Activated CD4-positive, alpha-beta T cell treated with anti-CD3 and anti-CD28 coated beads, Interleukin-2, amount 10 ng/mL, durations not matched to agents 7 days and 5 days (primary cell): ENCODE results near the gene INSIG1. TPM values are rescaled to one million over a fixed set of nuclear protein-coding genes. Genes with fewer than 3 reads are reported as not detected.

Experiments
- CTCF ChIA-PET: fragments of 350-600 bp; sonication (Branson Sonifier 250); formaldehyde crosslinking; loops from one replicate; lab custom pipeline; 2021; ENCODE audit warnings: antibody characterized with exemption; lab: Charles Lee
- POLR2A ChIA-PET: fragments of 350-600 bp; sonication (Branson Sonifier 250); formaldehyde crosslinking; loops from one replicate; lab custom pipeline; 2021; ENCODE audit warnings: antibody characterized with exemption; lab: Charles Lee
- DNase-seq: peaks from one replicate; pipeline ENCODE4 v3.0.0-alpha.2; 2020
- H3K27ac Mint-ChIP-seq: one replicate; pipeline ENCODE4 v1.8.0; 2021; ENCODE audit warnings: mild to moderate bottlenecking, moderate library complexity, mixed read lengths
- H3K27me3 Mint-ChIP-seq: one replicate; pipeline ENCODE4 v1.8.0; 2021; ENCODE audit warnings: mixed read lengths
- H3K36me3 Mint-ChIP-seq: one replicate; pipeline ENCODE4 v1.8.0; 2021; ENCODE audit warnings: low read depth, mixed read lengths
- H3K4me1 Mint-ChIP-seq: one replicate; pipeline ENCODE4 v1.8.0; 2021; ENCODE audit warnings: mixed read lengths
- H3K4me3 Mint-ChIP-seq: one replicate; pipeline ENCODE4 v1.8.0; 2021; ENCODE audit warnings: mild to moderate bottlenecking, moderate library complexity, mixed read lengths
- H3K9me3 Mint-ChIP-seq: one replicate; pipeline ENCODE4 v1.8.0; 2021; ENCODE audit warnings: mixed read lengths
- total RNA-seq, 2 experiments: library from RNA; stranded (reverse); gene quantifications; one replicate each; pipeline ENCODE4 v1.2.3, GENCODE V29; 2021

INSIG1 gene
- total RNA-seq, 2 experiments from 2014 or later, result 69.3 to 71.2 TPM

GRCh38 chr7:155281398-155281969, 16.2 kb upstream of the INSIG1 start:
- peaks cover 8% of the 10 kb centered on the region for H3K27me3 Mint-ChIP-seq
- CTCF ChIA-PET, result no interaction called here
- no peak overlapping the region for H3K27ac Mint-ChIP-seq
- peaks cover 3% of the 10 kb centered on the region for H3K9me3 Mint-ChIP-seq
- no peak overlapping the region for H3K4me3 Mint-ChIP-seq
- DNase-seq, result no peak
- peaks cover 9% of the 10 kb centered on the region for H3K36me3 Mint-ChIP-seq
- POLR2A ChIA-PET, result no interaction called here
- H3K4me1 Mint-ChIP-seq, result peaks cover 58% of the 10 kb centered on the region

- Mint-ChIP-seq H3K4me1 (peaks cover 70% of the 10 kb centered on the region), H3K36me3 (peaks cover 9% of the 10 kb centered on the region), H3K4me3 (no peak overlapping the region), H3K27ac (peak overlapping the region; percentile 50), H3K27me3 (peaks cover 8% of the 10 kb centered on the region), H3K9me3 (peaks cover 6% of the 10 kb centered on the region)
- DNase-seq, result no peak
- ChIA-PET POLR2A (interaction anchor here (0.9 kb wide), 1 partner anchor 77 kb away, joined by 4 read pairs; no protein-coding TSS in a partner anchor), CTCF (interaction anchor here (0.6 to 1.2 kb wide), 4 partner anchors 9 to 92 kb away, joined by 3 to 4 read pairs (median 3); no protein-coding TSS in a partner anchor)
These were observed 15.0 kb upstream of the INSIG1 start for GRCh38 chr7:155282671-155283070.

GRCh38 chr7:155283565-155284194, 14.0 kb upstream of the INSIG1 start:
- peaks cover 4% of the 10 kb centered on the region for H3K27me3 Mint-ChIP-seq
- H3K27ac Mint-ChIP-seq, result peak overlapping the region; percentile 31
- peaks cover 6% of the 10 kb centered on the region for H3K9me3 Mint-ChIP-seq
- ChIA-PET POLR2A (no interaction called here), CTCF (interaction anchor here (0.7 to 1.6 kb wide), 4 partner anchors 9 to 24 kb away, joined by 3 to 4 read pairs (median 3); no protein-coding TSS in a partner anchor)
- no peak for DNase-seq
- peaks cover 9% of the 10 kb centered on the region for H3K36me3 Mint-ChIP-seq
- no peak overlapping the region for H3K4me3 Mint-ChIP-seq
- peaks cover 80% of the 10 kb centered on the region for H3K4me1 Mint-ChIP-seq

GRCh38 chr7:155284496-155285274, 13.0 kb upstream of the INSIG1 start:
- no peak for DNase-seq
- Mint-ChIP-seq H3K4me1 (peaks cover 77% of the 10 kb centered on the region), H3K9me3 (peaks cover 6% of the 10 kb centered on the region), H3K4me3 (no peak overlapping the region), H3K36me3 (peaks cover 9% of the 10 kb centered on the region), H3K27me3 (no peaks in the 10 kb centered on the region), H3K27ac (peak overlapping the region; percentile 65)
- CTCF ChIA-PET, result interaction anchor here (0.6 to 1.6 kb wide), 4 partner anchors 8 to 17 kb away, joined by 3 to 4 read pairs (median 3); no protein-coding TSS in a partner anchor
- POLR2A ChIA-PET, result no interaction called here

- H3K27me3 Mint-ChIP-seq, result no peaks in the 10 kb centered on the region
- DNase-seq, result no peak
- peaks cover 9% of the 10 kb centered on the region for H3K36me3 Mint-ChIP-seq
- peaks cover 74% of the 10 kb centered on the region for H3K4me1 Mint-ChIP-seq
- peaks cover 6% of the 10 kb centered on the region for H3K9me3 Mint-ChIP-seq
- POLR2A ChIA-PET, result interaction anchor here (1.6 kb wide), 1 partner anchor 12 kb away, joined by 5 read pairs; the partner anchor contains the start of gene INSIG1
- CTCF ChIA-PET, result interaction anchor here (0.6 to 1.5 kb wide), 2 partner anchors 10 to 17 kb away, joined by 3 read pairs; no protein-coding TSS in a partner anchor
- H3K27ac Mint-ChIP-seq, result peak overlapping the region; percentile 65
- H3K4me3 Mint-ChIP-seq, result no peak overlapping the region
These were observed 12.3 kb upstream of the INSIG1 start for GRCh38 chr7:155285423-155285822.

- Mint-ChIP-seq H3K27me3 (no peaks in the 10 kb centered on the region), H3K27ac (peak overlapping the region; percentile 12), H3K4me1 (peaks cover 70% of the 10 kb centered on the region), H3K4me3 (no peak overlapping the region), H3K9me3 (peaks cover 6% of the 10 kb centered on the region), H3K36me3 (peaks cover 9% of the 10 kb centered on the region)
- no peak for DNase-seq
- ChIA-PET POLR2A (interaction anchor here (1.6 kb wide), 1 partner anchor 12 kb away, joined by 5 read pairs; the partner anchor contains the start of gene INSIG1), CTCF (interaction anchor here (1.5 kb wide), 1 partner anchor 16 kb away, joined by 3 read pairs; no protein-coding TSS in a partner anchor)
These were observed 11.8 kb upstream of the INSIG1 start for GRCh38 chr7:155285833-155286232.

GRCh38 chr7:155286686-155287085, 11.0 kb upstream of the INSIG1 start:
- Mint-ChIP-seq H3K4me1 (peaks cover 72% of the 10 kb centered on the region), H3K27ac (no peak overlapping the region), H3K4me3 (no peak overlapping the region), H3K9me3 (peaks cover 6% of the 10 kb centered on the region), H3K36me3 (peaks cover 9% of the 10 kb centered on the region), H3K27me3 (no peaks in the 10 kb centered on the region)
- DNase-seq, result no peak
- ChIA-PET CTCF (interaction anchor here (1.8 kb wide), 1 partner anchor 10 kb away, joined by 8 read pairs; the partner anchor contains the start of gene INSIG1), POLR2A (interaction anchor here (1.6 kb wide), 1 partner anchor 11 kb away, joined by 5 read pairs; the partner anchor contains the start of gene INSIG1)

GRCh38 chr7:155287284-155287935, 10.3 kb upstream of the INSIG1 start:
- no peak overlapping the region for H3K27ac Mint-ChIP-seq
- POLR2A ChIA-PET, result no interaction called here

GRCh38 chr7:155288055-155288454, 9.6 kb upstream of the INSIG1 start:
- peak overlapping the region; percentile 50 for H3K27ac Mint-ChIP-seq
- H3K27me3 Mint-ChIP-seq, result peaks cover 3% of the 10 kb centered on the region
- no peak for DNase-seq
- H3K4me1 Mint-ChIP-seq, result peaks cover 68% of the 10 kb centered on the region
- peaks cover 9% of the 10 kb centered on the region for H3K36me3 Mint-ChIP-seq
- no peak overlapping the region for H3K4me3 Mint-ChIP-seq
- CTCF ChIA-PET, result interaction anchor here (0.6 to 1.8 kb wide), 3 partner anchors 9 to 284 kb away, joined by 3 to 8 read pairs (median 3); partner anchors contain the start of gene INSIG1
- peaks cover 6% of the 10 kb centered on the region for H3K9me3 Mint-ChIP-seq
- POLR2A ChIA-PET, result no interaction called here

More at GRCh38 chr7:155287284-155287935, 10.3 kb upstream of the INSIG1 start:
- CTCF ChIA-PET, result interaction anchor here (0.6 to 1.8 kb wide), 3 partner anchors 9 to 284 kb away, joined by 3 to 8 read pairs (median 3); partner anchors contain the start of gene INSIG1
- H3K9me3 Mint-ChIP-seq, result peaks cover 6% of the 10 kb centered on the region
- H3K27me3 Mint-ChIP-seq, result no peaks in the 10 kb centered on the region
- no peak overlapping the region for H3K4me3 Mint-ChIP-seq
- H3K36me3 Mint-ChIP-seq, result peaks cover 9% of the 10 kb centered on the region
- DNase-seq, result no peak
- peaks cover 72% of the 10 kb centered on the region for H3K4me1 Mint-ChIP-seq

- Mint-ChIP-seq H3K27ac (peak overlapping the region; percentile 64), H3K4me1 (peaks cover 57% of the 10 kb centered on the region), H3K36me3 (peaks cover 9% of the 10 kb centered on the region), H3K27me3 (peaks cover 3% of the 10 kb centered on the region), H3K4me3 (no peak overlapping the region), H3K9me3 (peaks cover 6% of the 10 kb centered on the region)
- POLR2A ChIA-PET, result no interaction called here
- DNase-seq, result no peak
- CTCF ChIA-PET, result interaction anchor here (0.7 to 1.6 kb wide), 5 partner anchors 15 to 361 kb away, joined by 3 to 6 read pairs (median 3); no protein-coding TSS in a partner anchor
These were observed 8.6 kb upstream of the INSIG1 start for GRCh38 chr7:155289107-155289506.

- Mint-ChIP-seq H3K4me3 (no peak overlapping the region), H3K9me3 (peaks cover 9% of the 10 kb centered on the region), H3K27ac (no peak overlapping the region), H3K27me3 (peaks cover 3% of the 10 kb centered on the region), H3K36me3 (peaks cover 9% of the 10 kb centered on the region), H3K4me1 (peaks cover 52% of the 10 kb centered on the region)
- DNase-seq, result no peak
- ChIA-PET POLR2A (no interaction called here), CTCF (interaction anchor here (0.7 to 1.6 kb wide), 5 partner anchors 15 to 84 kb away, joined by 3 to 6 read pairs (median 3); no protein-coding TSS in a partner anchor)
These were observed 7.7 kb upstream of the INSIG1 start for GRCh38 chr7:155289949-155290501.
